Measurements from ENCODE around the gene LDLRAD4. TPM values are rescaled to one million over a fixed set of nuclear protein-coding genes. Genes with fewer than 3 reads are reported as not detected.
A peak's percentile ranks its signal among the peaks of the same experiment; 100 is the strongest.

The LDLRAD4 gene
- total RNA-seq, 1 experiment from 2014 or later, result 1.7 TPM

DNA sequence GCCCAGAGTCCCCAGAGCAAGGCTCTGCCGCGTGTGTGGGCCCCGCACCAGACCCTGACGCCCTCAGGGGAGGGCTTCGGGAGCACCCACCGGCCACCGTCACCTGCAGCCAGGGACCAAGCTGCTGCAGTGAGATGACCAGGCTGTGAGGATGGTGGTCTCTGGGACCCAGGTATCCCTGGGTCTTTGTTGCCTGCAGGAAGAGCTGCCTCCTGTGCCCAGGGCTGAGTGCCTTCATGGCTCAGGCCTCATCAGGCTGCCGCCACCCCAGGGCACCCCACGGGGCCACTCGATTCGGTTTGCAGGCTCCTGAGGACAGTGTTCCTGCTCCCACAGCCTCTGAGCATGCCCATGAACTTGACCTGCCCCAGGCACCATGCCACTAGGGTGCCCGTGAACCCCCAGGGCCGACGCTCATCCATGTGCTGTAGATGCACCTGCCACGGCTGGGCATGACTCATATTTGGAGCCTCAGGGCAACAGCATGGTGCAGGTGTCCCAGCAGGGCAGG is 398.0 kb downstream of the LDLRAD4 start:
- Histone ChIP-seq H3K36me3 (ENCODE audit: low read depth) (no peaks in the 10 kb centered on the region), H3K9me2 (ENCODE audit: insufficient read depth) (no peaks in the 10 kb centered on the region), H3F3A (ENCODE audit: insufficient read depth, low read depth) (no peaks in the 10 kb centered on the region), H3K9me3 (ENCODE audit: insufficient read depth, low read depth) (no peaks in the 10 kb centered on the region), H2AFZ (no peak overlapping the region), H3K4me3 (no peak overlapping the region), H3K27me3 (ENCODE audit: insufficient read depth, low read depth) (peaks cover 90% of the 10 kb centered on the region), H4K20me1 (ENCODE audit: insufficient read depth) (no peaks in the 10 kb centered on the region), H3K27ac (no peak overlapping the region), H3K79me2 (ENCODE audit: low read depth) (no peaks in the 10 kb centered on the region), H3K4me2 (no peak overlapping the region), H3K4me1 (replicated peaks; ENCODE audit: insufficient read depth) (no peaks in the 10 kb centered on the region)
- CTCF ChIA-PET, result no interaction called here
- BruUV-seq (replicated peaks), result no TSS peak
- intact Hi-C loops (cut with micrococcal nuclease; ENCODE audit: unreplicated experiment), result no loop called here
- TF ChIP-seq EZH2 (IDR thresholded peaks at IDR 0.05; ENCODE audit: low read depth), result no peak
- TF ChIP-seq, protein P1, sequence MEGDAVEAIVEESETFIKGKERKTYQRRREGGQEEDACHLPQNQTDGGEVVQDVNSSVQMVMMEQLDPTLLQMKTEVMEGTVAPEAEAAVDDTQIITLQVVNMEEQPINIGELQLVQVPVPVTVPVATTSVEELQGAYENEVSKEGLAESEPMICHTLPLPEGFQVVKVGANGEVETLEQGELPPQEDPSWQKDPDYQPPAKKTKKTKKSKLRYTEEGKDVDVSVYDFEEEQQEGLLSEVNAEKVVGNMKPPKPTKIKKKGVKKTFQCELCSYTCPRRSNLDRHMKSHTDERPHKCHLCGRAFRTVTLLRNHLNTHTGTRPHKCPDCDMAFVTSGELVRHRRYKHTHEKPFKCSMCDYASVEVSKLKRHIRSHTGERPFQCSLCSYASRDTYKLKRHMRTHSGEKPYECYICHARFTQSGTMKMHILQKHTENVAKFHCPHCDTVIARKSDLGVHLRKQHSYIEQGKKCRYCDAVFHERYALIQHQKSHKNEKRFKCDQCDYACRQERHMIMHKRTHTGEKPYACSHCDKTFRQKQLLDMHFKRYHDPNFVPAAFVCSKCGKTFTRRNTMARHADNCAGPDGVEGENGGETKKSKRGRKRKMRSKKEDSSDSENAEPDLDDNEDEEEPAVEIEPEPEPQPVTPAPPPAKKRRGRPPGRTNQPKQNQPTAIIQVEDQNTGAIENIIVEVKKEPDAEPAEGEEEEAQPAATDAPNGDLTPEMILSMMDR (conservative IDR thresholded peaks at IDR 0.05), result no peak
- POLR2A ChIA-PET (ENCODE audit: unreplicated experiment), result no interaction called here
- DNase-seq, result peak in 1 of 2 experiments; percentile 35

DNA sequence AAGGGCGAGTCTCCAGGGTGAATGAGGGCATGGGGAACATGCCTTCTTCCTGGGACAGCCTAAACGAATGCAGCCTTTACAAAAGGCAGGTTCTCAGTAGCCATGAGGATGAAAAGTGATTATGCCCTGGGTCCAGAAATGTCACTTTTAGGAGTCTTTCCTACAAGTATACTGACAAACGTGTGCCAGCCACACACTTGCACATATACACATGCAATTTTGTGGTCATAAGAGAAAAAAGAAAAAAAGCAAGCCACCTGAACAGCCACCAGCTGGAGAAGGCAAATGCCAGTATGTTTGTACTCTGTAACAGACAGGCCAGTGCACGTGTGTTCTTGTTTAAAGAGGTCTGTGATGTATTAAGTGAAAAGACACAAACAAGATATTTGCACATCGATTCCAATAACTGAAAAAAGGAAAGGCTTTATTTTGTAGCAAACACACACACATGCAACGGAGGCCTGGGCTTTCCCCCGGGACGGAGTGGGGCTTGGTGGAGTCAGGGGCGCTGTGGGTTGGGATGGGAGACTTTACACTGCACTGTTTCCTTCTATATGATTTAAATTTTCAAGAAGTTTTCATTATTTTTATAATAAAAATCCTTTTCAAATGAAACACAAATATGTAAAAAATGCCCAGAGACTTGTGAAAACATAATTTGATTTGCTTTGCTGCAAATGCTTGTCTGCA is 399.4 kb downstream of the LDLRAD4 start:
- Histone ChIP-seq H3K9me2 (ENCODE audit: insufficient read depth) (no peaks in the 10 kb centered on the region), H3K27me3 (ENCODE audit: insufficient read depth, low read depth) (peaks cover 93% of the 10 kb centered on the region), H3K9me3 (ENCODE audit: insufficient read depth, low read depth) (no peaks in the 10 kb centered on the region), H3K4me3 (no peak overlapping the region), H3K79me2 (ENCODE audit: low read depth) (no peaks in the 10 kb centered on the region), H3F3A (ENCODE audit: insufficient read depth, low read depth) (no peaks in the 10 kb centered on the region), H3K4me2 (no peak overlapping the region), H2AFZ (no peak overlapping the region), H4K20me1 (ENCODE audit: insufficient read depth) (no peaks in the 10 kb centered on the region), H3K27ac (no peak overlapping the region), H3K36me3 (ENCODE audit: low read depth) (no peaks in the 10 kb centered on the region), H3K4me1 (replicated peaks; ENCODE audit: insufficient read depth) (no peaks in the 10 kb centered on the region)
- CTCF ChIA-PET, result no interaction called here
- BruUV-seq (replicated peaks), result no TSS peak
- POLR2A ChIA-PET (ENCODE audit: unreplicated experiment), result no interaction called here
- intact Hi-C loops (cut with micrococcal nuclease; ENCODE audit: unreplicated experiment), result no loop called here
- no peak for DNase-seq
- TF ChIP-seq EZH2 (IDR thresholded peaks at IDR 0.05; ENCODE audit: low read depth), result no peak
- TF ChIP-seq, protein P1 (conservative IDR thresholded peaks at IDR 0.05), result no peak

DNA sequence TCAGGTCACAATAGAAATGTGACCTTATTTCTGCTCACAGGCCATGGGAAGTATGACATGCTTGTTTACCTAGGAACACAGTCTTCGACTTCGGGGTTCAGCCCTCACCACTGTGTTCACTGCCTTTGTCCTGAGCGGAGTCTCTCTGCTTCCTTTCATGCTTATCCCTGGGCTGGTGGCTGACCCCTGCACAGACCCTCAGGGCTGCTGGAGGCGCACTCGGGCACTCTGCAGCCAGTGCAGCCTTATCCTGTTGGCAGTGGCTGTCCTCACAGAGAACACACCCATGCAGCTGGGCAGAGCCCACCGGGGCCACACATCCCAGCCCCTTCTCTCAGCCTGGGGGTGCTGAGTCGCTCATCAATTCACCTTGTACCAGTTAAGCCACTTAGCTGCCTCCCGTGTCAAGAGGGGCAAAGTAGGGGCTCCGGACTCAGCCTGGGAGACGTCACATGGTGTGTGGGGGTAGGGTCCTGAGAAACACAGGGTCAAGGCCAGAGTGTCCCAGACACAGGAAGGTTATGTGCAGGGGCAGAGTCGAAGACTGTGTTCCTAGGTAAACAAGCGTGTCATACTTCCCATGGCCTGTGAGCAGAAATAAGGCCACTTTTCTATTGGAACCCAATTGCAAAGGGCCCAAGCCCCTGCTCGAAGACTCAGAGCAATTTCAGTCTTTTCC is 400.3 kb downstream of the LDLRAD4 start:
- no peak overlapping the region for H3K27ac ChIP-seq
- ChIA-PET POLR2A (ENCODE audit: unreplicated experiment) (no interaction called here), CTCF (no interaction called here)
- no peak overlapping the region for H3K4me2 ChIP-seq
- no peak for TF ChIP-seq EZH2 (IDR thresholded peaks at IDR 0.05; ENCODE audit: low read depth)
- TF ChIP-seq, protein P1 (conservative IDR thresholded peaks at IDR 0.05), result no peak
- H3F3A ChIP-seq (ENCODE audit: insufficient read depth, low read depth), result no peaks in the 10 kb centered on the region
- H3K9me3 ChIP-seq (ENCODE audit: insufficient read depth, low read depth), result no peaks in the 10 kb centered on the region
- no peaks in the 10 kb centered on the region for H3K4me1 ChIP-seq (replicated peaks; ENCODE audit: insufficient read depth)
- no peak for DNase-seq
- H2AFZ ChIP-seq, result no peak overlapping the region
- no peaks in the 10 kb centered on the region for H3K79me2 ChIP-seq (ENCODE audit: low read depth)
- peaks cover 93% of the 10 kb centered on the region for H3K27me3 ChIP-seq (ENCODE audit: insufficient read depth, low read depth)
- BruUV-seq (replicated peaks), result no TSS peak
- H3K36me3 ChIP-seq (ENCODE audit: low read depth), result no peaks in the 10 kb centered on the region
- no peaks in the 10 kb centered on the region for H4K20me1 ChIP-seq (ENCODE audit: insufficient read depth)
- no peaks in the 10 kb centered on the region for H3K9me2 ChIP-seq (ENCODE audit: insufficient read depth)
- H3K4me3 ChIP-seq, result no peak overlapping the region
- intact Hi-C loops (cut with micrococcal nuclease; ENCODE audit: unreplicated experiment), result no loop called here

All from PC-9 (cell line).